Measurements from ENCODE around the gene RAPGEF6.
"Not testable (repeated sequence)": the region's sequence is repeated elsewhere in the genome, so short reads cannot be mapped to it uniquely, and the experiment has no call there.

The RAPGEF6 gene

GRCh38 chr5:131607418-131607817, 27.6 kb downstream of the RAPGEF6 start:
- DNase-seq (ENCODE audit: insufficient read length) (no peak), FAIRE-seq (no peak)
- TF ChIP-seq TAF1 (IDR thresholded peaks at IDR 0.05; ENCODE audit: borderline replicate concordance, low read depth, low read length), result no peak
- no peak for TF ChIP-seq POLR2AphosphoS5 (IDR thresholded peaks at IDR 0.05; ENCODE audit: low read depth, low read length)
- no peak for TF ChIP-seq POLR2A (IDR thresholded peaks at IDR 0.05; ENCODE audit: low read depth, low read length)

DNA sequence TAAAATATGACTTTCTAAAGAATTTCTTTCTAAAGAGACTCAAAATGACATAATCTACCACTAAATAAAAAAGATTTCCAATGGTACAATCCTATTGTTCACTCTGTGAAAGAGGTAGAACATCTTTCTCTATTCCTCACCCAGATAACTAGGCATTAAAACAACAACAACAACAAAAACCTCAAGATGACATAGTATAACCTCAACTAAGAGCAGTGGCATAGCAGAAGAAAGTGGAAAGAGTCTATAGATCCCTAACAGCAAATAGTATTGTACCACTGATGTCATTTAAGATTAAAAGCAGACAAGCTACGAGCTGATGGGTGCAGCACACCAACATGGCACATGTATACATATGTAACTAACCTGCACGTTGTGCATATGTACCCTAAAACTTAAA, 29.9 kb downstream of the RAPGEF6 start:
- FAIRE-seq, result no peak
- TF ChIP-seq TAF1 (IDR thresholded peaks at IDR 0.05; ENCODE audit: borderline replicate concordance, low read depth, low read length) (no peak), POLR2A (IDR thresholded peaks at IDR 0.05; ENCODE audit: low read depth, low read length) (no peak), POLR2AphosphoS5 (IDR thresholded peaks at IDR 0.05; ENCODE audit: low read depth, low read length) (no peak)
- no peak for DNase-seq (ENCODE audit: insufficient read length)

DNA sequence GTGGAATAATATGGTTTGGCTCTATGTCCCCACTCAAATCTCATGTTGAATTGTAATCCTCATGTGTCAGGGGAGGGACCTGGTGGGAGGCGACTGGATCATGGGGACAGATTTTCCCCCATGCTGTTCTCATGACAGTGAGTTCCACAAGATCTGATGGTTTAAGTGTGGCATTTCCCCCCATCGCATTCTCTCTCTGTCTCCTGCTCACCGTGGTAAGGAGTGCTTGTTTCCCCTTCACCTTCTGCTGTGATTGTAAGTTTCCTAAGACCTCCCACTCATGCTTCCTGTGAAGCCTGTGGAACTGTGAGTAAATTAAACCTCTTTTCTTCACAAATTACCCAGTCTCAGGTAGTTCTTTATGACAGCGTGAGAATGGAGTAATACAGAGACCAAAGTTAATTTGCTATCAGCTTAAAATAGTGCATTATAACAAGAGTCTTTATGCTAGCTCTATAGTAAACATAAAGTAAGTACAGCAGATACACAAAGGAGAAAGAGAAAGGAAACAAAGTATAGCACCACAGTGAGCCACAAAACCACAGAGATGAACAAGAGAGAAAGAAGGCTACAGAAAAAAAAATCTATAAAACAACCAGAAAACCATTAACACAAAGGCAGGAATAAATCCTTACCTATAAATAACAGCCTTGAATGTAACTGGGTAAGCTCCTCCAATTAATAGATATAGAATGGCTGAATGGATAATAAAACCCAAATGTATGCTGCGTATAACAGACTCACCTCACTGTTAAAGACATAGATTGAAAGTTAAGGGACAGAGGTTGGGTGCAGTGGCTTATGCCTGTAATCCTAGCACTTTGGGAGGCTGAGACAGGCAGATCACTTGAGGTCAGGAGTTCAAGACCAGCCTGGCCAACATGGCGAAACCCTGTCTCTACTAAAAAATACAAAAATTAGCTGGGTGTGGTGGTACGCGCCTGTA, 39.7 kb downstream of the RAPGEF6 start:
- peak; percentile 44 for FAIRE-seq
- TF ChIP-seq POLR2AphosphoS5 (IDR thresholded peaks at IDR 0.05; ENCODE audit: low read depth, low read length) (no peak), POLR2A (IDR thresholded peaks at IDR 0.05; ENCODE audit: low read depth, low read length) (no peak), TAF1 (IDR thresholded peaks at IDR 0.05; ENCODE audit: borderline replicate concordance, low read depth, low read length) (no peak)

DNA sequence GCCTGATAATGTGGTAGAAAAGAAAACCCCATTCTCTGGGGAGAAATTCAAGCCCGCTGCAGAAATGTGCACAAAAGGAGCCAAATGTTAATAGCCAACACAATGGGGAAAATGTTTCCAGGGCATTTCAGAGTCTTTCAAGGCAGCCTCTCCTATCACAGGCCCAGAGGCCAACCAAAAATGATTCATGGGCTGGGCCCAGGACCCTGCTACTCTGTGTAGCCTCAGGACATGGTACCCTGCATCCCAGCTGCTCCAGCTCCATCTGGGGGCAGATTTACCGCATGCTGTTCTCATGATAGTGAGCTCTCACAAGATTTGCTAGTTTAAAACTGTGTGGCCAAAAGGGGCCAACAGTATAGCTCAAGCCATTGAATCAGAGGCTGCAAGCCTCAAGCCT, 41.1 kb downstream of the RAPGEF6 start:
- DNase-seq (ENCODE audit: insufficient read length) (no peak), FAIRE-seq (no peak)
- TF ChIP-seq POLR2AphosphoS5 (IDR thresholded peaks at IDR 0.05; ENCODE audit: low read depth, low read length), result no peak
- no peak for TF ChIP-seq POLR2A (IDR thresholded peaks at IDR 0.05; ENCODE audit: low read depth, low read length)
- TF ChIP-seq TAF1 (IDR thresholded peaks at IDR 0.05; ENCODE audit: borderline replicate concordance, low read depth, low read length), result no peak

More for the DNA sequence above, 39.7 kb downstream of the RAPGEF6 start:
- no peak for DNase-seq (ENCODE audit: insufficient read length)

DNA sequence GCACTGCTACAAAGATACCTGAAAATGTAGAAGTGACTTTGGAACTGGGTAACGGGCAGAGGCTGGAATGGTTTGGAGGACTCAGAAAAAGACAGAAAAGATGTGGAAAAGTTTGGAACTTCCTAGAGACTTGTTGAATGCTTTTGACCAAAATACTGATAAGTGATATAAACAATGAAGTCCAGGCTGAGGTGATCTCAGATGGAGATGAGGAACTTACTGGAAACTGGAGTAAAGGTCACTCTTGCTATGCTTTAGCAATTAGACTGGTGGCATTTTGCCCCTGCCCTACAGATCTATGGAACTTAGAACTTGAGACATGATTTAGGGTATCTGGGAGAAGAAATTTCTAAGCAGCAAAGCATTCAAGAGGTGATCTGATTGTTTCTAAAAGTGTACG, 41.6 kb downstream of the RAPGEF6 start:
- not testable (repeated sequence) for FAIRE-seq; DNase-seq (ENCODE audit: insufficient read length)

- DNase-seq (ENCODE audit: insufficient read length), result peak; percentile 10
- peak; percentile 91 for FAIRE-seq
- no peak for TF ChIP-seq POLR2A (IDR thresholded peaks at IDR 0.05; ENCODE audit: low read depth, low read length)
- no peak for TF ChIP-seq TAF1 (IDR thresholded peaks at IDR 0.05; ENCODE audit: borderline replicate concordance, low read depth, low read length)
- no peak for TF ChIP-seq POLR2AphosphoS5 (IDR thresholded peaks at IDR 0.05; ENCODE audit: low read depth, low read length)
Measured at GRCh38 chr5:131589510-131590348, 45.3 kb downstream of the RAPGEF6 start.

- DNase-seq (ENCODE audit: insufficient read length) (no peak), FAIRE-seq (no peak)
Measured at GRCh38 chr5:131587541-131587940, 47.5 kb downstream of the RAPGEF6 start.

GRCh38 chr5:131581702-131582101, 53.3 kb downstream of the RAPGEF6 start:
- TF ChIP-seq POLR2A (IDR thresholded peaks at IDR 0.05; ENCODE audit: low read depth, low read length) (no peak), TAF1 (IDR thresholded peaks at IDR 0.05; ENCODE audit: borderline replicate concordance, low read depth, low read length) (no peak), POLR2AphosphoS5 (IDR thresholded peaks at IDR 0.05; ENCODE audit: low read depth, low read length) (no peak)
- FAIRE-seq (no peak), DNase-seq (ENCODE audit: insufficient read length) (no peak)

More at GRCh38 chr5:131587541-131587940, 47.5 kb downstream of the RAPGEF6 start:
- TF ChIP-seq TAF1 (IDR thresholded peaks at IDR 0.05; ENCODE audit: borderline replicate concordance, low read depth, low read length), result no peak
- no peak for TF ChIP-seq POLR2A (IDR thresholded peaks at IDR 0.05; ENCODE audit: low read depth, low read length)
- no peak for TF ChIP-seq POLR2AphosphoS5 (IDR thresholded peaks at IDR 0.05; ENCODE audit: low read depth, low read length)

DNA sequence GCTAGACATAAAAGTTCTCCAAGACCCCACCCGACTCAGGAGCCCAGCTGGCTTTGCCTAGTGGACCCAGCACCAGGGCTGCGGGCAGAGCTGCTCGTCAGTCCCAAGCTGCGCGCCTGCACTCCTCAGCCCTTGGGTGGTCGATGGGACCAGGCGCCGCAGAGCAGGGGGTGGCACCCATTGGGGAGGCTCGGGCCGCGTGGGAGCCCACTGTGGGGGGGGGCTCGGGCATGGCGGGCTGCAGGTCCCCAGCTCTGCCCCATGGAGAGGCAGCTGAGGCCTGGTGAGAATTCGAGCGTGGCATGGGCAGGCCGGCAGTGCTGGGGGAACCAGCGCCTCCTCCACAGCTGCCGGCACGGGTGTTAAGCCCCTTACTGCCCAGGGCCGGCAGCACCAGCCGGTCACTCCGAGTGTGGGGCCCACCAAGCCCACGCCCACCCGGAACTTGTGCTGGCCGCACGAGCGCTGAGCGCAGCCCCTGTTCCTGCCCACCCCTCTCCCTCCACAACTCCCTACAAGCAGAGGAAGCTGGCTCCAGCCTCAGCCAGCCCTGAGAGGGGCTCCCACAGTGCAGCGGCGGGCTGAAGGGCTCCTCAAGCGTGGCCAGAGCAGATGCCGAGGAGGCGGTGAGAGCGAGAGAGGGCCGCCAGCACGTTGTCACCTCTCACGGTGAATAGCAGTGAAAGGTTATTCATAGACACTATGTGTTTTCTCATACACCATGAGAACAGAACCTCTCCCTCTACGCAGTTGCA, 54.9 kb downstream of the RAPGEF6 start:
- FAIRE-seq (no peak), DNase-seq (ENCODE audit: insufficient read length) (no peak)
- TF ChIP-seq TAF1 (IDR thresholded peaks at IDR 0.05; ENCODE audit: borderline replicate concordance, low read depth, low read length) (no peak), POLR2A (IDR thresholded peaks at IDR 0.05; ENCODE audit: low read depth, low read length) (no peak), POLR2AphosphoS5 (IDR thresholded peaks at IDR 0.05; ENCODE audit: low read depth, low read length) (no peak)

GRCh38 chr5:131575660-131576227, 59.3 kb downstream of the RAPGEF6 start:
- FAIRE-seq (no peak), DNase-seq (ENCODE audit: insufficient read length) (no peak)
- no peak for TF ChIP-seq POLR2A (IDR thresholded peaks at IDR 0.05; ENCODE audit: low read depth, low read length)
- TF ChIP-seq POLR2AphosphoS5 (IDR thresholded peaks at IDR 0.05; ENCODE audit: low read depth, low read length), result no peak
- no peak for TF ChIP-seq TAF1 (IDR thresholded peaks at IDR 0.05; ENCODE audit: borderline replicate concordance, low read depth, low read length)

Data from GM12892 (cell line).